Suppressor macrophage (primary cell): Measurements from ENCODE around the gene ZSWIM5.
"Not testable (repeated sequence)": the region's sequence is repeated elsewhere in the genome, so short reads cannot be mapped to it uniquely, and the experiment has no call there.

Experiments used
- DNase-seq, 4 experiments: peaks; one replicate each; pipeline ENCODE4 v3.0.0-alpha.2; 2020 to 2022

The ZSWIM5 gene

GRCh38 chr1:45016767-45017166 lies 189.6 kb downstream of the ZSWIM5 start:
- DNase-seq: no peak

DNA sequence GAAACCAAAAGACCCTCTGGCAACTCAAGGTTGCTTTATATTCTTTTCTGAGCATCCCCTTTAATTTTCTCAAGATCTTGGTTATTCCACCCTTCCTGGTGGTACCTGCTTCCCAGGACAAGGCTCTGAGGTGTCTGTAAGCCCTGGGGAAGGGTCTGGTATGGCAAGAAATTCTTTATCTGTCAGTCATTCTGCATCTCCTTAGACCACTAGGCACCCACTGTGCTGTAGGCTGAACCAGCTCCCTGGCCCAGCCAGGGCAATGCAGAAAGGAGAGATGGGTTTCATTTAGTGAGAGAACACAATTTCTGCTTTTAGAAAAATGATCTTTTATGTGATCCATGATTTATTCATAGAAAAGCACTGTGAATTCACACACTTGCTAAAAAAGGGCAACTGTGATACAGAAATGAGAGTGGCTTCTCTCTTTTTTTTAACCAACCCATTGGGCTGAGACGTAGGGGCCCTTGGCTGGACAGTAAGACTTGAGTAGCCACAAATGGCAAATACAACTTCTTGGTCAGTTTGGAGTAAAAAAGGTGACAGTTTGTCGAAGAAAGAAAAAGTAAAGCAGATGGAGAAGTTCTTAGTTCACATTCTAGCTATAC lies 190.2 kb downstream of the ZSWIM5 start:
- no peak for DNase-seq

DNA sequence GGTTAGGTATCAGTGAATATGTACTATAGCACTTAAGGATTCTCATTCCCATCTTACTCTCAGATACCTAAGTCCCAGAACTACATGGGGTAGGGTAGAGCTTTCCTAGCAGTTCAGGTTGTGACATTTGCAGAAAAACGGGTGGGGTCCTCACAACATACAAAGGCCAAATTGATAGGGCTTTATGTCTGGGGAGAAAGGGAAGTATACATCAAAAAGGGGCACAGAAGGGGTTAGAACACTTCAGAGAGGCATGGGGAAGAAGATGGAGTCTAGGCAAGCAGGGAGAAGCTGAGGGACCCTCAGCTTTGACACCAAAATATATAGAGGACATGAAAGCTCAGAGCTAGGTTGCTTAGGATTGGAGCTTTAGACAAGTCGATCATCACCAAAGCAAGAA lies 190.7 kb downstream of the ZSWIM5 start:
- DNase-seq: no peak

DNA sequence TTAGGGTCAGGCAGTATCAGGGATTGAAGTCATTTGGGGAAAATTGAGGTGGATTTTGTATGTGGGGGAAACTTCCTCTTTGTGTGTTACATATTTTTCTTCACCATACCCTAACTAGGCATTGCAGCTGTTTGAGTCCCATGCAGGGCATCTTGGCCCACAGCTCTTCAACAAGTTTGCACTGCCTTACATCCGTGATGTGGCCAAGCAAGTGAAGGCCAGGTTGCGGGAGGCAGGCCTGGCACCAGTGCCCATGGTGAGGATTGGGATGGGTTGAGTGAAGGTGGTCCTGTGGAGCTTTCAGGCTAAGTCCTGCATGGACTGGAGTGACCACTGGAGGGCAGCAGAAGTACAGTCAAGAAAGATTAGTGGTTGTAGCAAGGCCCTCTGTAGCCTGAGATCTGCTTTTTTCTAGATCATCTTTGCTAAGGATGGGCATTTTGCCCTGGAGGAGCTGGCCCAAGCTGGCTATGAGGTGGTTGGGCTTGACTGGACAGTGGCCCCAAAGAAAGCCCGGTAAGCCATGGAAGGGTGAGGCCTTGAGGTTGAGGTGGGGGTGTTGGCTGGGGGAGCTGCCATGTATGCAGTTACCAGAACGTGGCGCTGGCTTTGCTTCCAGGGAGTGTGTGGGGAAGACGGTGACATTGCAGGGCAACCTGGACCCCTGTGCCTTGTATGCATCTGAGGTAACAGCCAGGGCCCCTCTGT lies 191.9 kb downstream of the ZSWIM5 start:
- peak; percentile 83 to 85 (median 84) for DNase-seq

DNA sequence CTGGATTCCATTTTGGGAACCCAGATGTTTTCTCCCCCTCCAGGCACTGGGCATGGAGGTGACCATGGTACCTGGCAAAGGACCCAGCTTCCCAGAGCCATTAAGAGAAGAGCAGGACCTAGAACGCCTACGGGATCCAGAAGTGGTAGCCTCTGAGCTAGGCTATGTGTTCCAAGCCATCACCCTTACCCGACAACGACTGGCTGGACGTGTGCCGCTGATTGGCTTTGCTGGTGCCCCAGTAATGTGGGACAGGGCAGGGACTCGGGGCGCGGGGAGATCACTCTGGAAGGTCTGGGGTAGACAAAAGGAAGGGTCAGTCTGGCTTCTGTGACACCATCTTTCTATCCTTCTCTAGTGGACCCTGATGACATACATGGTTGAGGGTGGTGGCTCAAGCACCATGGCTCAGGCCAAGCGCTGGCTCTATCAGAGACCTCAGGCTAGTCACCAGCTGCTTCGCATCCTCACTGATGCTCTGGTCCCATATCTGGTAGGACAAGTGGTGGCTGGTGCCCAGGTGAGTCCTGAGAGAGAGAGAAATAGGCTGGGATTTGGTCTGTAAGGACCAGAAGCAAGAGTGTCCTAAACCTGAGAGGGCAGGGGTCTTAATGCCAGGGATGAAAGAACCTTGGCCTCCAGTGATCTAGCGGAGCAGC lies 192.7 kb downstream of the ZSWIM5 start:
- DNase-seq: no peak

DNA sequence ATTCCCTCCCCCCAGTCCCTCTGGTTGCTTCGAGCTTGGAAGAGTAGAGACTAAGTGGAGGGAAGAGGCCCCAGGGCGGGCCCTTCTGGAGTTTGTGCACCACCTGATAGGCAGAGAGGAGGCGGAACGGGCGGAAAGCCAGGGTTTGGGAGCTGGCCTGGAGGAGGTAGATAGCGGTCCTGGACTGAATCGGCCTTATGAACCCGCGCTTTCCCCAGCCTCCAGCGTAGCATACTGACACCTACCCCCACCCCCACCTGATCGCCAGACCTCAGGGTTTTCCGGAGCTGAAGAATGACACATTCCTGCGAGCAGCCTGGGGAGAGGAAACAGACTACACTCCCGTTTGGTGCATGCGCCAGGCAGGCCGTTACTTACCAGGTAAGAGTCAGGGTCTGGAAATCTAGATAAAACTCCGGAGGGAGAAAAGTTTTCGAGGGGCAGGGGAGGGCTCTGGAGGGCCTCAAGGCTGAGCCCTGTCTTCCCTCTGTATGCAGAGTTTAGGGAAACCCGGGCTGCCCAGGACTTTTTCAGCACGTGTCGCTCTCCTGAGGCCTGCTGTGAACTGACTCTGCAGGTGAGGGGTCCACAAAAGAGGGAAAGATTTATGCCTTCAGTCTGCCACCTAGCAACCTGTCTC lies 193.6 kb downstream of the ZSWIM5 start:
- DNase-seq: peak; percentile 50 to 76 (median 66)

- DNase-seq: peak; percentile 96 to 98 (median 98)
These were observed 194.4 kb downstream of the ZSWIM5 start, which contains the start of gene UROD for GRCh38 chr1:45011837-45012638. Gene UROD (plus strand): TSS chr1:45012254. CDS start chr1:45012266, 12 bp downstream.

GRCh38 chr1:45010855-45011811 lies 195.3 kb downstream of the ZSWIM5 start, which contains the start of gene HECTD3:
Gene HECTD3 (minus strand): TSS chr1:45011324. CDS start chr1:45011257, 67 bp downstream.
- DNase-seq: peak; percentile 75 to 88 (median 84)

DNA sequence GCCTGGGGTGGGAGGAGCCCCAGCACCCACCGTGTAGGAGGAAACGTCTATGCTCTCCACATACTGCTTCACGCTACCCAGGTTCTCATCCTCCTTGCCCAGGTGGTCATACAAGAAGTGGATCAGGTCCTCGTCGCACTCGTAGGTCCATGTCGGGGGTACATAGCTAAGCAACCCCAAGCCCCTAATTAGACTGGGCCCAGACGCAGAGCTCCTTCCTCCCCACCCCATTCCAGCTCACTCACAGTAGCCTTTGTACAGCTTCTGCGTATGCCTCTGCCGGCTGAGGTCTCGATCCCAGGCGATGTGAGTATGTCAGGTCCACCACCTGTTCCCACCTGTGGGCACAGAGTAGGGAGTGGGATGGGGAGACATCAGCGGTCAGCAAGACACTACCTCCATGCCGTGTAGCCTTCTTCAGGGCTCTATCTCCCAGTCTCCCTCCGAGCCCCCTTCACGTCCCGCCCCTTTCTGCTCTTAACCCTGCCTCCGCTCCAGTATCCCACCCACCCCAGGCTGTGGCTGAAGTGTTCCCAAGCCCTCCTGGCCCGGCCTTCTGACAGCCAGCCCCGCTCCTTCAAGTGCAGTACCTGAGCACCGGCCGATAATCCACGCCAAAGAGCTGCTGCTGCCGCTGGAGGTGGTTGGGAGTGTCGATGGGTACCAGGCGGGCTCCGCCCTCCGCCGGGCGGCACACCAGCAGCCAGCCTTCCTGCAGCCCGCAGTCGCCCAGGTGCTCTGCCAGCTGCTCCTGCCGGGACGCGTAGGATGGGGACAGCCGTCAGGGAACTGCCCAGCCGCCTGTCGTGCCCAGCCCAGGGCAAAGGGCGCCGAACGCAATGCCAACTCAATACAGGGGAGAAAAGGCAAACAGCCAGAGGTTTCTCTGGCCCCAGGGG lies 196.2 kb downstream of the ZSWIM5 start:
- DNase-seq: peak in 1 of 4 experiments; percentile 27

DNA sequence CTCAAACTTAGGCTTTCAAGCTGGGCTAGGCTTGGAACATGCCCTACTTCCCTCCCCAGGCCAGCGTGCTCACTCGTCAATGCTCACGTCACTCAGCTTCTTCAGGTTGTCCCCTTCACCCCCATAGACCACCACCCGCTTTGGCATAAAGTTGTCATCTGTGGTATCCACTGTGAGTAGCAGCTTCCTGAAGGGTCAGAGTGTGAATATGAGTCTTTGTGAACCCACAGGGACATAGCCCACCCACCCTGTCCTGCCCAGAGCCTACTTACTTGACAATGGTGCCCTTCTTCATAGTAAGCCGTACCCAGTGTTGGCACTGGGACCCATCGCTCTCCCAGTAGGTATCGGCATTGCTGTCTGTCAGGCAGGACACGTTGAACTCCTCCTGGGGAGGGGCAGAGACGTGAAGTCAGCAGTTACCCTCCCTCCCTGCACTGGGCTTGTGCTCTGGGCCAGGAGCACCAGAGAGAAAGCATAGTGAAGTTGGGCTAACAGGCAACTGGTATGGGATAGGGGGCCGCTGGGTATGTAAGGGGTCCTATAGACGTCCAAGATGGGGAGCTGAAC lies 197.0 kb downstream of the ZSWIM5 start:
- no peak for DNase-seq

DNA sequence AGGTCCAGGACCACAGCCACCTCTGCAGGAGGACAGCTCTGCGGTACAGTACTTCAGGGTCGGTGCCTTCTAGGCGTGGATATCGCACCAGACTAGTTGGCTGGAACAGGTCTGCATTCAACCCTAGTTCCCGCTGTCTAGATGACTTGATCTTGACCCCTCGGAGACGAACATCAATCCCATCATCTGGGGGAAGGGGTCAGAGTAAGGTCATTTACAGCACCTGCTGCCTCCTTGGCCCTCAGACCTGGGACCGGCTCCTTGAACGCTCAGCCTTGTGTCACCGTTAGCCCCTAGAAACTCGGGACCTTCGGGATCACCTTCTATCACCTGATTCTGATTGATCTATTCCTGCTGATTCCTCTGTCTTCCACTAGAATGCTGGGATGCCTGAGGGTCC lies 197.9 kb downstream of the ZSWIM5 start:
- no peak for DNase-seq

DNA sequence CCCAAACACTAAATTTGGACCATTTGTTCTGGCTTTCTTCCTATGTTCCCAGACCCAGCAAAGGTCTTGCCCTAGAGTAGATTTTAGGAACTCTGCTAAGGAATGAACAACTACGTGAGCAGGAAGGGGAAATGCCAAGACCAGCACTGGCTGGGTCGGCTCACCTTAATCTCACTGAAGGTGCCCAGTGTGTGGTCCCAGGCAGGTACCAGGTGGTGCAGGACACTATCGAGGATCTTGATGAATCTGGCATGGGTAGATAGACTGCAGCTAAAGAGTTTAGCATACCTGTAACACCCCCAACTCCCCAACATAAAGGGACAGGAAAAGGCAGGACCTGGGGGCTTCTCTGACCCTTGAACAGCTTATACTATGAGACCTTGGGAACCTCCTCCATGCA lies 198.3 kb downstream of the ZSWIM5 start:
- no peak for DNase-seq

DNA sequence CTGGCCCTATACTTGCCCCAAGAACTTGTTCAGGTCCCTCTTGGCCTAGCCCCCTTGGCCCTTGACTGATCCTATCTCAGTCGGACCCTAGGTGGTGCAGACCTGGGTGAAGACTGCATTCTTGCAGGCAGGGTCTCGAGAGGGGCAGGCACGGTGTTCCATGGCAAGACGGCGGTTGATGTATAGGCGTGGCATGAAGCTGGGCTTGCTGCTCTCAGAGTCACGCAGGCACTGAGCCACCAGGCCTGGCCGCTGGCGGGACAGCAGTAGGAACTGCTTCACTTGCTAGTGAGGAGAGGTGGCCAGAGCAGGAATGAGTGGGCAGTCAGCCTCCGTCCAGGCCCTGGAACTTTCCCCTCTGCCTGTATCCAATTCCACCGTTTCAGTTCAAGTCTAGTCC lies 199.1 kb downstream of the ZSWIM5 start:
- DNase-seq: no peak

GRCh38 chr1:45005761-45006160 lies 200.6 kb downstream of the ZSWIM5 start:
- no peak for DNase-seq

GRCh38 chr1:45004281-45004920 lies 202.0 kb downstream of the ZSWIM5 start:
- no peak for DNase-seq

DNA sequence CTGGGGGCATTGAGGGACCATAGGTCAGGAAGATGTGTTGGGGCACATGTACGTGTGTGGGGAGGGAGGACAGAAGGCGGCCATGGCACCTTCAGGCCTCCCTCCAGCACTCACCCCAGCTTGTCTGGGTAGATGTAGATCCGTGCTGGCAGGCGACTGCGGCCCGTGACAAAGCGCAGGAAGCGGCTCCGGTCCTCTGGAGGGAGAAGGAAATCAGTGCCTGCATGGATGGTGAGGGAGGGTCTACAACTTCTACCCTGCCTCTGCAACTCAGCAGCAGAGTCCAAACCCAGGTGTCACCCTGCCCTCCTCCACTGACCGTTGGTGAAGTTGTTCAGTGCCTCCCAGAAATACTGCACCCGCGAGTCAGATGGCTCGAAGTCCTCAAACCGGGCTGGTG lies 202.7 kb downstream of the ZSWIM5 start:
- DNase-seq: no peak

DNA sequence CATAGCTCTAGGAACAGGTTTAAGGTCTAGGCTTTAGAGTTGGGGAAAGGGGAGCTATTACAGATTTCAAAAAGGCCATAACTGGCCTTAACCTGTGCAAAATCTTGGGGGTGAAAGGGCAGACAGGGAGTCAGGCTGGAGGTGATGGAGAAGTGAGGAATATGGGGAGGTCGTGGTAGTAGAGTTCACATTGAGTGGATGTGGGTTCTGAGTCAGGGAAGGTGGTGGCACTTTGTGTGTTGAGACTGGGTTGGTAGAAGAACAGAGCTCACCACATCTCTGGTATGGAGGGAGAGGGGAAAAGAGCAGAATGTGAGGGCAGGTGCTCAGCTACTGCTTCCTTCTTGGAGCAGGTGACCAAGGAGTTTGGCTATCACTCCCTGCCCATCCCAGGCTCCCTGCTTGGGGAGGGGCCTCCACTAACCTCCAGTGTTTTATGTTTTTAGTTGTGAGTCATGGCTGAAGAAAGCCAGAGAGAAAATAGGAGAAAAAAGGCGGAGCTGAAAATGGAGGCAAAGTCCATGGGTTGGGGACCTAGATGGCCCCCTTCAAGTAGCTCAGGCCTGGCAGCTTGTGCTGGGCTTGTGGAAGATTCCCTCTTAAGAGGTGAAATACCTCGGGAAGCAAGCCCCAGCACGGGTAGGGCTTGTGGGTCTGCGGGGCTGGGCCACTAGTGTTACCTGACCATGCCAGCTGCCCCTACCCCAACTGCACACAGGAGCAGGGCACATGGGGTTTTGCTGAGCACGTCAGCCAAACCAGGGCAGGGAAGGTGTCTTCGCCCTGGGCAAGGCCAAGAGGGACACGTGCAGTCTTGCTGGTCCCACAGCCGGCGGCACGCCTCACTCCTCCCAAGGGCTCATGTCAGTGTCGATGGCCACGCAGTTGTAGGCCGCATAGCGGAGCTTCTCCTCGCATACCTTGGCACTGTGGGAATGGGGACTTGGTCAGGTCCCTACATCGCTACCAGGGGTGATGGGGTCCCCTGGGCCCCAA lies 203.5 kb downstream of the ZSWIM5 start:
- DNase-seq: no peak

DNA sequence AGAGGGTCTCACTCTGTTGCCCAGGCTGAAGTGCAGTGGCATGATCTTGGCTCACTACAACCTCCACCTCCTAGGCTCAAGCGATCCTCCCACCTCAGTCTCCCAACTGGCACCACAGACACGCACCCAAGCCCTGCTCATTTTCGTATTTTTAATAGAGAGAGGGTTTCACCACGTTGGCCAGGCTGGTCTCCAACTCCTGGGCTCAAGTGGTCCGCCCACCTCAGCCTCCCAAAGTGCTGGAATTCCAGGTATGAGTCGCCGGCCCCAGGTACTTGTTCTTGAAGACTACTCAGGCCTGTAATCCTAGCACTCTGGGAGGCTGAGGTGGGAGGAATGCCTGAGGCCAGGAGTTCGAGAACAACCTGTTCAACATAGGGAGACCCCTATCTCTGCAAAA lies 204.8 kb downstream of the ZSWIM5 start:
- not testable (repeated sequence) for DNase-seq
